ENCODE data around the gene MRRF. TPM values are rescaled to one million over a fixed set of nuclear protein-coding genes. Genes with fewer than 3 reads are reported as not detected.

The MRRF gene
- total and polyA plus RNA-seq, 2 donors (not counting 3 experiments of a cell fraction or from before 2014, with no cell fraction given) = 27.2 to 36.4 TPM

- DNase-seq (ENCODE audit: low read depth, low spot score) (peak; percentile 77), FAIRE-seq (peak; percentile 76)
- peaks cover 23% of the 10 kb centered on the region for H3K4me1 ChIP-seq (ENCODE audit: control insufficient read depth, extremely low read depth, insufficient read depth, low read length)
- H3K9ac ChIP-seq (replicated peaks; ENCODE audit: extremely low read depth, insufficient read depth, low read length) = no peak overlapping the region
- no peaks in the 10 kb centered on the region for H3K9me1 ChIP-seq (replicated peaks; ENCODE audit: control insufficient read depth, extremely low read depth, insufficient read depth, low read length)
- no peak overlapping the region for H2AFZ ChIP-seq (ENCODE audit: low read depth, low read length)
- intact Hi-C loops (cut with micrococcal nuclease) (loop anchor here (1.0 kb wide), 8 partner anchors 43 to 804 kb away; partner anchors contain the start of genes MORN5 and NDUFA8), dilution Hi-C loops (cut with MboI; ENCODE audit: extremely low pct_ligation_motif_present, low sequenced_read_pairs) (loop anchor here (25.0 kb wide), 1 partner anchor 238 kb away; no protein-coding TSS in a partner anchor)
- no peaks in the 10 kb centered on the region for H3K9me3 ChIP-seq (replicated peaks; ENCODE audit: control insufficient read depth, insufficient read depth, low read length)
- CTCF ChIA-PET = interaction anchor here (0.6 to 12.9 kb wide), 65 partner anchors 8 to 999 kb away, joined by 3 to 576 read pairs (median 6); partner anchors contain the start of genes LHX6, MORN5, MRRF and NDUFA8
- no peaks in the 10 kb centered on the region for H3K79me2 ChIP-seq (ENCODE audit: control insufficient read depth, insufficient read depth, low read length)
- TF ChIP-seq POLR2A (IDR thresholded peaks at IDR 0.05; ENCODE audit: low read depth, low read length) = no peak
- peak; percentile 92 to 94 for TF ChIP-seq CTCF (IDR thresholded peaks at IDR 0.05; ENCODE audit: extremely low read depth in 1 of 2, insufficient read depth in 1 of 2, low read depth in 1 of 2, low read length in 2 of 2)
- TF ChIP-seq JUN (IDR thresholded peaks at IDR 0.05; ENCODE audit: borderline replicate concordance, insufficient read depth, insufficient read length, low read depth) = no peak
- no peak overlapping the region for H3K27ac ChIP-seq (ENCODE audit: insufficient read depth, low read depth, low read length)
- no peak overlapping the region for H3K4me3 ChIP-seq (replicated peaks in 1 of 3; ENCODE audit: insufficient read depth in 1 of 3, low read depth in 1 of 3, low read length in 3 of 3)
- BruUV-seq (replicated peaks) = no TSS peak
- no peak overlapping the region for H3K4me2 ChIP-seq (ENCODE audit: insufficient read depth, low read length)
- H3K27me3 ChIP-seq (ENCODE audit: control insufficient read depth in 2 of 2, insufficient read depth in 2 of 2, low read length in 2 of 2) = no peaks in the 10 kb centered on the region
- no peaks in the 10 kb centered on the region for H3K36me3 ChIP-seq (ENCODE audit: control insufficient read depth in 2 of 2, extremely low read depth in 1 of 2, insufficient read depth in 2 of 2, low read length in 2 of 2)
- no peaks in the 10 kb centered on the region for H4K20me1 ChIP-seq (replicated peaks; ENCODE audit: control insufficient read depth, extremely low read depth, insufficient read depth, low read length)
- POLR2A ChIA-PET = interaction anchor here (0.5 to 1.3 kb wide), 2 partner anchors 141 to 226 kb away, joined by 4 to 5 read pairs; no protein-coding TSS in a partner anchor
Observed at GRCh38 chr9:122350577-122351355, 86.1 kb downstream of the MRRF start.

Measured in endothelial cell of umbilical vein (primary cell).